AG09309 (cell line): ENCODE results near the gene LYPD3.
A peak's percentile ranks its signal among the peaks of the same experiment; 100 is the strongest.

ENCODE experiments used
- DNase-seq: peaks from one replicate; pipeline ENCODE4 v3.0.0-alpha.2; 2010; ENCODE audit warnings: low read depth
- H3K4me3 ChIP-seq: 2 replicates; pipeline ENCODE4 v1.5.1; 2011; ENCODE audit warnings: mild to moderate bottlenecking, low read depth, low read length, moderate library complexity; ENCODE audit not compliant: control insufficient read depth
- TF ChIP-seq, protein P1 (sequence below): IDR thresholded peaks from 2 replicates; pipeline ENCODE4 v1.5.1; 2011; ENCODE audit warnings: mild to moderate bottlenecking, low read depth, low read length, inconsistent platforms; ENCODE audit not compliant: insufficient read depth, control insufficient read depth; ENCODE audit errors: missing control alignments

The LYPD3 gene

DNA sequence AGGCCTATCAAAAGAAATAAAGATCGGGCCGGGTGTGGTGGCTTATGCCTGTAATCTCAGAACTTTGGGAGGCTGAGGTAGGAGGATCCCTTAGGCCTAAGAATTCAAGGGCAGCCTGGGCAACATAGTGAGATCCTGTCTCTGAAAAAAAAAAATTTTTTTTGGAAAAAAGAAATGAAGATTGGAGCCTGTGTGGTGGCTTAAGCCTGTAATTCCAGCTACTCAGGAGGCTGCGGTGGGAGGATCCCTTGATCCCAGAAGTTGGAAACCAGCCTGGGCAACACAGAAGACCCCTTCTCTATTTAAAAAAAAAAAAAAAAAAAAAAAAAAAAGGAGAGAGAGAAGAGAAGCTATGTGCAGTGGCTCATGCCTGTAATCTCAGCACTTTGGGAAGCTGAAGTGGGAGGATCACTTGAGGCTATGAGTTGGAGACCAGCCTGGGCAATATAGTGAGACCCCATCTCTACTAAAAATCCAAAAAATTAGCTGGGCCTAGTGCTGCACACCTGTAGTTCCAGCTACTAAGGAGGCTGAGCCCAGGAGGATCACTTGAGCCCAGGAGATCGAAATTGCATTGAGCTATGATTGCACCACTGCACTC is 14.7 kb upstream of the LYPD3 start:
- no peak for DNase-seq
- no peak overlapping the region for H3K4me3 ChIP-seq

DNA sequence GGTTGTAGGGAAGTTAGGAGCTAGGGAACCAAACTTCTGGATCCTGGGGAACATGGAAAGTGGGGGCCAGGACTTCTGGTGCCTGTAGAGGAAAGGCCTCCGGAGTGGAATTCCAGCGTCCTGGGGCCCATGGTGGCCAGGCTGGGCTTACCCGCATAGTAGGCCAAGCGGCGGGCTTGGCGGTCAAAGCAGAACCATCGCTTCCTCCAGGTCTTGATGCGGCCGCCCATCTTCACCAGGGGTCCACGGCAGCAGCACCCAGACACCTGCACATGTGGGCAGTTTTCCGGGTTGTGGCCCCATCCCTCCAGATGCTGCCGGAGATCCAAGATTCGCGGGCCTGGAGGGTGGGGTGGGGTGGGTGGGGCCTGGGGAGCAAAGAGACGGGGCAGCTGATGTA is 13.8 kb upstream of the LYPD3 start:
- TF ChIP-seq, protein P1, sequence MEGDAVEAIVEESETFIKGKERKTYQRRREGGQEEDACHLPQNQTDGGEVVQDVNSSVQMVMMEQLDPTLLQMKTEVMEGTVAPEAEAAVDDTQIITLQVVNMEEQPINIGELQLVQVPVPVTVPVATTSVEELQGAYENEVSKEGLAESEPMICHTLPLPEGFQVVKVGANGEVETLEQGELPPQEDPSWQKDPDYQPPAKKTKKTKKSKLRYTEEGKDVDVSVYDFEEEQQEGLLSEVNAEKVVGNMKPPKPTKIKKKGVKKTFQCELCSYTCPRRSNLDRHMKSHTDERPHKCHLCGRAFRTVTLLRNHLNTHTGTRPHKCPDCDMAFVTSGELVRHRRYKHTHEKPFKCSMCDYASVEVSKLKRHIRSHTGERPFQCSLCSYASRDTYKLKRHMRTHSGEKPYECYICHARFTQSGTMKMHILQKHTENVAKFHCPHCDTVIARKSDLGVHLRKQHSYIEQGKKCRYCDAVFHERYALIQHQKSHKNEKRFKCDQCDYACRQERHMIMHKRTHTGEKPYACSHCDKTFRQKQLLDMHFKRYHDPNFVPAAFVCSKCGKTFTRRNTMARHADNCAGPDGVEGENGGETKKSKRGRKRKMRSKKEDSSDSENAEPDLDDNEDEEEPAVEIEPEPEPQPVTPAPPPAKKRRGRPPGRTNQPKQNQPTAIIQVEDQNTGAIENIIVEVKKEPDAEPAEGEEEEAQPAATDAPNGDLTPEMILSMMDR: no peak
- no peak for DNase-seq
- H3K4me3 ChIP-seq: no peak overlapping the region

More for the DNA sequence above, 14.7 kb upstream of the LYPD3 start:
- TF ChIP-seq, protein P1: no peak

- TF ChIP-seq, protein P1: no peak
- no peak for DNase-seq
- H3K4me3 ChIP-seq: no peak overlapping the region
Measured at GRCh38 chr19:43478323-43478722, 12.9 kb upstream of the LYPD3 start.

GRCh38 chr19:43476606-43477005 is 11.2 kb upstream of the LYPD3 start:
- no peak overlapping the region for H3K4me3 ChIP-seq
- TF ChIP-seq, protein P1: no peak
- DNase-seq: peak; percentile 46

DNA sequence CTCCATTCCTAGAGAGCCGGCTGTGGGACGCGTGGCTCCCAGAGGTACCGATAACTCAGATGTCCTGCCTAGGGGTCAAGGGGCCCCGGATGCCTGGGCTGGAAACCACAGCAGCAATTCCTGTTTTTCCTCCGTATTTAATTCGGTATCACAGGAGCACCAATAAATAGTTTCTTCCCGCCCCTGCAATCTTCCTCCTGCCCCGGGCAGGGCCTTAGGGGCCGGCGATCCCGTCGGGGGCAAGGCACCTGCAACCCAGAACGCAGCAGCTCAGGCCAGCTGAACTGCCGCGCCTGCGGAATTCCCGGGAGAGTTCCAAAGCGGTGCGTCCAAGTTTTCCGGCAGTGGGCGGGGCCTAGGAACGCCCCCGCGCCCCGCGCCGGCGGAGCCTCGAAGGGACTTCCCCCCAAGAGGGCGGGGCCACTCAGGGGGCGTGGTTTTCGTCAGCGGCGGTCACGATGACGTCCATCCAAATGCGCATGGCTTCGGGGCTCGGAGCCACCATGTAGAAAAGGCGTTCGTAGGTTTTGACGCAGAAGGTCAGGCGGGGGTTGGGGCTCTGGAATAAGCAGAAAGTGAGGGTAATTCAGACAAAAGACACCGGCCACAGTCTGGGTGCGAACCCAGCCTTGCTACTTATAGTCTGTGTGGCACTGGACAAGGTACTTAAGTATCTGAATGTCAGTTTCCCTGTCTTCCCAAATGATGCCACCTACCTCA is 9.7 kb upstream of the LYPD3 start:
- TF ChIP-seq, protein P1: no peak
- no peak for DNase-seq
- peak overlapping the region; percentile 15 for H3K4me3 ChIP-seq

DNA sequence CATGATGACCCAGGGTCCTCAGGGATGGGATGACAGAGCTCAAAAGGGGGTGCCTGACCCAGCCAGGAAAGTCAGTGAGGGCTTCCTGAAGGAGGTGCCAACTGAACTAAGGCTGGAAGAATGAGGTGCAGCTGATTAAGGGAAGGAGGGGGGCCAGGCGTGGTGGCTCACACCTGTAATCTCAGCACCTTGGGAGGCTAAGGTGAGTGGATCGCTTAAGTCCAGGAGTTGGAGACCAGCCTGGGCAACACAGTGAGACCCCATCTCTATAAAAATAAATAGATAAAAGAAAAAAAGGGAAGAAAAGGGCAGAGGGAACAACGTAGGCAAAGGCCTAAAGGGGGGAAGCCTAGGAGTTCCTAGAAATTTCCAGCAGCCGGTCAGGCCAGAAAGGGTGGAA is 9.1 kb upstream of the LYPD3 start:
- H3K4me3 ChIP-seq: no peak overlapping the region
- DNase-seq: no peak
- TF ChIP-seq, protein P1: no peak
